ENCODE results near the gene IRF2BPL. TPM values are rescaled to one million over a fixed set of nuclear protein-coding genes. Genes with fewer than 3 reads are reported as not detected.

Gene IRF2BPL
- 14.2 TPM for total RNA-seq

DNA sequence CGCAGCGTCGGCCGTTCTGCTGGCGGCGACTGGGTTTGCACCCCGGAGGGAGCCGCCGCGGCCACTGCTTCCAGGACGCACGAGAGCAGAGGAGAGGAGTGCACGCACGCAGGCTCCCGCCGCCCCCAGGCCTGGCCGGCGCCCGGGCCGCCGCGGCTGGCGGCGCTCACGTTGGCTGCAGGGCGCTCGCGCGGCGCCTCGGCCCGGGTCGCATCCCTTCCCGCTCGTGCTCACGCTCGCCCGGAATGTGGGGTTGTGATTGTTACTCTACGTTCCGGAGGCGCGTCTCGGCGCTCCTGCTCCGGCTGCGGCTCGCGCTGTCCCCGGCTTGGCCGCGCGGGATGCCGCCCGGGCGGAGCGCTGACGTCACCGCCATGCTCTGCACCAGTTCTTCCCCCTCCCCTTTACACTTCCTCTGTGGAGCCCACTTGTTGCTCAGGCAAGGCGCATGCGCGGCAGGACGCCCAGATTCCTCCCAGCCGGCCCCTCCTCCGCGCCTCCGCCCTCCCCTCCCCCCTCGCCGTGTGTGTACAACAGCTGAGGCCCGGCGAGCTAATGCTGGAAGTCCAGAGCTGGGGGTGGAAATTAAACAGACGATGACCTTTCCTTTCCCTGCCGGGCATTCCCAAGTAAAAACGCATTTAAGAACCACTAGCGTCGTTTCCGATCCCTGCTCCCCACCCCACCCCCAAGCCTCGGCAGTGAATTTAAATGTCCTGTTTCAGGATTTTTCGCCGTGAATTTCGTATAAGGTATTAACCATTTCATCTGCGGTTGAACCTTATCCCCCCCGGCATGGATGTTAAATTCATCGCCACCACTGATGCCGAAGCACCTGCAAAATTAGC lies at the start of gene IRF2BPL:
Gene IRF2BPL (minus strand): TSS at position 325 of the 848 bp plus-strand sequence. CDS start 916 bp downstream, outside the sequence.
- peak; percentile 74 for ATAC-seq

DNA sequence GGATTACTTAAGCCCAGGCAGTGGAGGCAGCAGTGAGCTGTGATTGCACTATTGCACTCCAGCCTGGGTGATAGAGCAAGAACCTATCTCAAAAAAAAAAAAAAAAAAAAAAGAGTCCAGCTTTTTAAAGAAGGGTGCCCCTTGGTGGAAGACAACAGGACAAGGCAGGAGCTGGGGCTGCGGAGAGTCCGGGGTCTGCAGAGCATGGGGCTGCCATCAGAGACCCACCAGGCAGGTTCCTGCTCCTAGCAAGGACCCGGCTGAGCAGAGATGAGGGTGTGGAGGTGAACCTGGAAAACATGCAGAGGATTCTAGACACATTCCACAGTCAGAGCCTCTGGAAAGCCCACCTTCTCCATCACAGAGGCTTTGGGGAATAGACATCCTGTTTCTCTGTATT lies 48.5 kb upstream of the IRF2BPL start:
- ATAC-seq: no peak

DNA sequence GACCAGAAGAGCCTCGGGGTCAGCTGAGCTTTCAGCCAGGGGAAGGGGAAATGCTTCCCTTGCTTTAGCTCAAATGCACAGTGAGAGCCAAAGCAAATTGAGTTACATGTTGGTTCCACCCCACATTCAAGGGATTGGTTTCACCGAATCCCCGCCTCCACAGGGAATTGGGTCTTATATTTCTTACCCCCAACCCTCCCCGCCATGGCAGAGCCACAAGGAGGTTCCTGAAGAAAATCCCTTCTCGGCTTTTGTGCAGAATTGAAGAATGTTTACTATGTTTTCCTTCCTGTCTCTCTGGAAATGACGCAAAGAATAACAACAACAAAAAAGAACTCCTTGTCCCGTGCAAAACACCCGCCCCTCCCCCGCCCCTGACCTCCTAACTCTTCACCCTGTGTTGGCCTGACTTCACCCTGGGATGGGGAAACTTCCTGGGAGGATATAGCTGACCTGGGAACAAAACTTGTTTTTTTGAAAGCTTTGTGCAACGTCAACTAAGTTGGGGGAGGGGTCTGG lies 47.7 kb upstream of the IRF2BPL start:
- peak; percentile 46 for ATAC-seq

GRCh38 chr14:77074969-77075368 lies 46.5 kb upstream of the IRF2BPL start:
- no peak for ATAC-seq

GRCh38 chr14:77071938-77072388 lies 43.5 kb upstream of the IRF2BPL start:
- peak; percentile 44 for ATAC-seq

- no peak for ATAC-seq
These were observed 41.0 kb upstream of the IRF2BPL start for GRCh38 chr14:77069551-77069950.

GRCh38 chr14:77068517-77069200 lies 40.2 kb upstream of the IRF2BPL start:
- no peak for ATAC-seq

- peak; percentile 70 for ATAC-seq
These were observed 39.4 kb upstream of the IRF2BPL start for GRCh38 chr14:77067632-77068516.

DNA sequence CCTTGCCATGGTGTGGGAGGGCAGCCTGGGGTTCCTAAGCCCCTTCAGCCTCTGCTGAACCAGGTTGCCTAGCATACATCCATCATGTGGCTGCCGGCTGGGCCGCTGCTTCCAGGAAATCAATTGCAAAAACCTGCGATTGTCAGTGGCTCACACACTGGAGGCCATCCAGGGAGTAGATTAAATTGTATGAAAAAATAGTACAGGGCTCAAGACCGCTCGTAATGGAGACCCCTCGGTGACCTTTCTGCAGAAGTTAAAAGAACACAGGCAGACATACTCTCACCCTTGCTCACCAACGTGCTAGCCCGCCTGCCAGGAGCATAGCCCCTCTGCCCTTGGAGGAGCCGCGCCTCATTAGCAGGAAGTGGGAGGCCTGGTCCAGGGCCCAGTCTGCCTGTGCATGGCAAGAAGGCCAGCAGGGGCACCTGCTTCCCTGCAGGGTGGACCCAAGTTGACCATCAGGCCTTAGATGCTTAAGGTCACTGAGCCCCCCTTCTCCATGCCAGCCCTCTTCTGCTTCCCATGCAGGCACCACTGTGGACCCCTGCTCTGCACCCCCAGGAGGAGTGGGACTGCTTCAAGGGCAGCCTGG lies 38.2 kb upstream of the IRF2BPL start:
- ATAC-seq: no peak

DNA sequence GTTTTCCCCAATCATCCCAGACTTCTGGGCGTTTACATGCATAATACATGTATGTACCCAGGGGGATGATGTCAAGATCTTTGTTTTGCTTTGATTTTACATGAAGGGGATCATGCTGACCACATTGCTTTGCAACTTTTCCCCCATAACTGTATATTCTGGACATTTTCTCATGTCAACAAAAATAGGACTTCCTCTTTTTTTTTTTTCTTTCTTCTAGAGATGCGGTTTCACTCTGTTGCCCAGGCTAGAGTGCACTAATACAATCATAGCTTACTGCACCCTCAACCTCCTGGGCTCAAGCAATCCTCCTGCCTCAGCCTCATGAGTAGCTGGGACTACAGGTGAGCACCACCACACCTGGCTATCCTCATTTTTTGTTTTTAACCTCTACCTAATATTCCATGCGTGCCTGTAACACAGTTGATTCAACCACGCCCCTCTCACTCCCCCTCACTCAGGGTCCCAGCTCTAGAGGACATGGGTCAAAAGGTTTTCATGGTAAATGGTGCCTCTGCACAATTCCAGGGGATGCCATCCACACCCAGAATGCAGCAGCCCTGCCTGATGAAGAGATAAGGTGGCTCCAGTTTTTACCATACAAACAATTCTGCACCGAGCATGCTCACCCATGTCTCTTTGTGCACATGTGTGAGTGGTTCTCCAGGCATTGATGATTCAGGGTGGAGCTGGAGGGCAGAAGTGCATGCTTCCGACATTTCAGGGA lies 37.5 kb upstream of the IRF2BPL start:
- no peak for ATAC-seq

- ATAC-seq: no peak
These were observed 36.1 kb upstream of the IRF2BPL start for GRCh38 chr14:77064521-77065178.

- ATAC-seq: no peak
These were observed 35.2 kb upstream of the IRF2BPL start for GRCh38 chr14:77063571-77064171.

- ATAC-seq: peak; percentile 39
These were observed 33.8 kb upstream of the IRF2BPL start for GRCh38 chr14:77062261-77062660.

- ATAC-seq: no peak
These were observed 33.2 kb upstream of the IRF2BPL start for GRCh38 chr14:77061630-77062257.

DNA sequence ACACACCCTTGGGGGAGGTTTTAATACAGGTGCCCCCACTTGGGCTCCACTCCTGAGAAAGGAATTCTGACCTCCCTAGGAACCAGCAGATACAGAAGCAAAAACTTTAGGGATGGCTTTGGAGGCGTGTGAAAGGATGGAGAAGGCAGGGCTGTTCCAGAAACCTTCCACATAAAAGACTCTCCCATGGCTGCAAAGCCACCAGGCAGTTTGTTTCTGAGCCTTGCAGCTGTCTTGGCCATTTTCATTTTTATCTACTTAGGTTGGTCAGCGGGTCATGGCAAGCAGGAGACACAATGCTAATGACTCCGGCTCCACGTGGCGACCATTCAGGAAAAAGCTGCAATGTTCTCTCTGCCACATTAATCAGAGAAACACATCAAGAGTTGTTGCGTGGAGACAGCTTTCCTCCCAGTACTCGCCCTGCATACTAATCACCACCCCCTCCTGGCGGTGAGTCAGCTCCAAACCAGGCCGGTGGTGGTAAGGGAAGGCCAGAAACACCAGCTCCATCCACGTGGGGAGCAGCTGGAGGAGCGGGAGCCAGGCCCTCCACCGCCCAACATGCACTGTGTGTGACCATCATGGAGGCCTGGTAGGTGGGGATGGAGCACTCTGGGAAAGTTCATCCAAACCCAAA lies 30.9 kb upstream of the IRF2BPL start:
- peak; percentile 71 for ATAC-seq

DNA sequence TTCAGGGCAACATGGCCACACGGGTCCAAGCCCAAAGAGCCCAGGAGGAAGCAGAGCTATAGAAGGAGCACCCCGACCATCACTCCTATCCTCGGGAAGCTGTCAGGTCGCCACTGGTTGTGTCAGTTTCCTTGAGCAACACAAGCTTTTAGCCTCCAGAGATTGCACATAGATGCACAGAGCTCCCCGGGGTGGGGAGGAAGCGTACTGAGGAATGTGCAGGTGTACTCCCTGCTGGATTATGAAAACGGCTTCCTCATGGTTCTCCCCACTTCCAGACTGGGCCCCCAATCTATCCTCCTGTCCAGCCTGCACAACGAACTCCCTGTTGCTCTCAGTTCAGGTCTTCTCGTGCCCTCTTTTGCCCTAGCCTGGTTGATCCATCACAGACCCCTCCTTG lies 30.3 kb upstream of the IRF2BPL start:
- ATAC-seq: no peak

GRCh38 chr14:77058117-77058516 lies 29.6 kb upstream of the IRF2BPL start:
- ATAC-seq: no peak

GRCh38 chr14:77055981-77056380 lies 27.5 kb upstream of the IRF2BPL start:
- ATAC-seq: no peak

GRCh38 chr14:77055306-77055705 lies 26.8 kb upstream of the IRF2BPL start:
- ATAC-seq: no peak
